ENCODE data around the gene DHX57.

DNA sequence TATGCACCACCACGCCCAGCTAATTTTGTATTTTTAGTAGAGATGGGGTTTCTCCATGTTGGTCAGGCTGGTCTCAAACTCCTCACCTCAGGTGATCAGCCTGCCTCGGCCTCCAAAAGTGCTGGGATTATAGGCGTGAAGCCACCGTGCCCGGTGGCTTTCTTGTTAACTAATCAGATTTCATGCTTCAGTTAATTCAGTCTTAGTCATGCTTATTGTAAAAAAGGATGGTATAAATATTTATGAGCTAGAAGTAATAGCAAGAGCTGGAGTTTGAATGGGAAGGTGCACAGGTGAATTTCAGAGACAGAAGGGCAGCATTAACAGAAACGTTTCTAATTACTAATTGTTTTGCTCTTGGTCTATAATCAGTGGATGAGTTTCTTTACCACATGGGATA, 87.4 kb downstream of the DHX57 start:
- no peak for TF ChIP-seq POLR2A (IDR thresholded peaks at IDR 0.05; ENCODE audit: low read length)
- TF ChIP-seq GATA1 (IDR thresholded peaks at IDR 0.05; ENCODE audit: low read depth, low read length): no peak
